HG03060 (cell line): ENCODE measurements around the gene TLR1.

Source experiments
- ATAC-seq: cut with Tn5 transposase; IDR thresholded peaks from one replicate; pipeline ENCODE4 v1.9.1; 2021; ENCODE audit warnings: low read depth, moderate number of reproducible peaks; ENCODE audit not compliant: unreplicated experiment

Gene TLR1

GRCh38 chr4:38749336-38749735 lies 55.3 kb downstream of the TLR1 start:
- no peak for ATAC-seq

- no peak for ATAC-seq
Measured at GRCh38 chr4:38747629-38748028, 57.0 kb downstream of the TLR1 start.
